H1 (cell line): ENCODE results near the gene GNAI2. TPM values are rescaled to one million over a fixed set of nuclear protein-coding genes. Genes with fewer than 3 reads are reported as not detected.
A peak's percentile ranks its signal among the peaks of the same experiment; 100 is the strongest.
"Not testable (repeated sequence)": the region's sequence is repeated elsewhere in the genome, so short reads cannot be mapped to it uniquely, and the experiment has no call there.

Experiments used
- CTCF ChIA-PET: fragments of 300-600 bp; sonication (Branson Sonifier 250); formaldehyde crosslinking; loops from one replicate; lab custom pipeline; 2021; ENCODE audit not compliant: partially characterized antibody; lab: Charles Lee
- POLR2A ChIA-PET: fragments of 300-600 bp; sonication (Branson Sonifier 250); formaldehyde crosslinking; loops from one replicate; lab custom pipeline; 2021; ENCODE audit warnings: inconsistent platforms; ENCODE audit not compliant: partially characterized antibody; lab: Charles Lee
- DNase-seq, 2 experiments: peaks; one replicate each; pipeline versions ENCODE4 v3.0.0 to v3.0.0-alpha.2; 2010 to 2022; ENCODE audit warnings: low spot score in 2 of 2, low read depth in 1 of 2, mixed read lengths in 1 of 2
- FAIRE-seq: peaks from 2 replicates; lab custom pipeline; 2011; peaks lifted over from hg19 to GRCh38; lab: Jason Lieb, UNC
- H2AFZ ChIP-seq: 2 replicates; pipeline ENCODE4 v1.8.1; 2012; ENCODE audit warnings: low read length, inconsistent platforms
- H2AK5ac ChIP-seq: 2 replicates; pipeline ENCODE4 v1.6.1; 2013; ENCODE audit warnings: low read depth, low read length
- H2BK120ac ChIP-seq: replicated peaks from 2 replicates; pipeline ENCODE3; 2013; ENCODE audit warnings: low read depth, low read length, inconsistent platforms
- H2BK12ac ChIP-seq: 2 replicates; pipeline ENCODE4 v1.6.1; 2013; ENCODE audit warnings: low read depth, low read length
- H2BK15ac ChIP-seq: 2 replicates; pipeline ENCODE4 v1.6.1; 2013; ENCODE audit warnings: low read length
- H2BK20ac ChIP-seq: 2 replicates; pipeline ENCODE4 v1.6.1; 2013; ENCODE audit warnings: low read length
- H2BK5ac ChIP-seq: 2 replicates; pipeline ENCODE4 v1.6.1; 2013; ENCODE audit warnings: low read depth, low read length
- H3K14ac ChIP-seq: 2 replicates; pipeline ENCODE4 v1.6.1; 2013; ENCODE audit warnings: inconsistent platforms; ENCODE audit not compliant: insufficient read length
- H3K18ac ChIP-seq: 2 replicates; pipeline ENCODE4 v1.6.1; 2013; ENCODE audit warnings: low read length; ENCODE audit errors: extremely low read depth
- H3K23ac ChIP-seq: 2 replicates; pipeline ENCODE4 v1.6.1; 2013; ENCODE audit warnings: inconsistent platforms; ENCODE audit not compliant: insufficient read length
- H3K23me2 ChIP-seq: 2 replicates; pipeline ENCODE4 v1.6.1; 2013; ENCODE audit warnings: low read depth, low read length
- H3K27ac ChIP-seq: 2 replicates; pipeline ENCODE4 v1.6.1; 2011; ENCODE audit warnings: low read depth, low read length, inconsistent platforms
- H3K27me3 ChIP-seq, 4 experiments: replicated peaks in 1 of 4; 1 replicate in 1 of 4; 2 replicates in 3 of 4; pipeline versions ENCODE4 v1.6.1 to v1.8.1; 2011 to 2013; ENCODE audit warnings: low read length in 3 of 4, mild to moderate bottlenecking in 3 of 4, inconsistent platforms in 2 of 4, mixed read lengths in 2 of 4, moderate library complexity in 1 of 4; ENCODE audit not compliant: control insufficient read depth in 3 of 4, insufficient read depth in 3 of 4; ENCODE audit errors: extremely low read depth in 1 of 4
- H3K36me3 ChIP-seq, 4 experiments: 2 replicates each; pipeline versions ENCODE4 v1.6.1 to v1.8.1; 2011 to 2013; ENCODE audit warnings: mild to moderate bottlenecking in 4 of 4, low read length in 3 of 4, moderate library complexity in 2 of 4, control low read depth in 1 of 4, inconsistent platforms in 1 of 4; ENCODE audit not compliant: insufficient read depth in 4 of 4, control insufficient read depth in 2 of 4
- H3K4ac ChIP-seq: replicated peaks from 2 replicates; pipeline ENCODE3; 2013; ENCODE audit warnings: low read length, low read depth, mixed read lengths, inconsistent platforms; ENCODE audit not compliant: insufficient read length
- H3K4me1 ChIP-seq, 4 experiments: replicated peaks in 1 of 4; 1 replicate in 1 of 4; 2 replicates in 3 of 4; pipeline versions ENCODE4 v1.6.1 to v1.8.1; 2011 to 2013; ENCODE audit warnings: low read length in 3 of 4, inconsistent platforms in 2 of 4, mixed read lengths in 1 of 4; ENCODE audit not compliant: insufficient read depth in 4 of 4, control insufficient read depth in 3 of 4
- H3K4me2 ChIP-seq, 2 experiments: 2 replicates each; pipeline versions ENCODE4 v1.6.1 to v1.8.1; 2011 to 2013; ENCODE audit warnings: low read depth in 2 of 2, low read length in 2 of 2, control low read depth in 1 of 2, inconsistent platforms in 1 of 2, mild to moderate bottlenecking in 1 of 2; ENCODE audit not compliant: insufficient read depth in 1 of 2
- H3K4me3 ChIP-seq, 4 experiments: fragments of 200-600, 300-600 bp in 1 of 4; sonication (generic), shearing (Covaris generic), sonication (Bioruptor Twin) in 1 of 4; 2 replicates each; pipeline versions ENCODE4 v1.5.1 to v1.8.1; 2011 to 2016; ENCODE audit warnings: low read length in 4 of 4, low read depth in 3 of 4, control low read depth in 2 of 4, inconsistent platforms in 2 of 4, mild to moderate bottlenecking in 2 of 4, mixed read lengths in 1 of 4, moderate library complexity in 1 of 4; ENCODE audit not compliant: insufficient read depth in 2 of 4; ENCODE audit errors: extremely low read depth in 1 of 4
- H3K56ac ChIP-seq: replicated peaks from 2 replicates; pipeline ENCODE3; 2013; ENCODE audit warnings: low read depth, mild to moderate bottlenecking, mixed read lengths, low read length, inconsistent platforms; ENCODE audit not compliant: insufficient read length
- H3K79me1 ChIP-seq: 2 replicates; pipeline ENCODE4 v1.6.1; 2013; ENCODE audit warnings: low read depth, low read length, control low read depth
- H3K79me2 ChIP-seq, 2 experiments: 2 replicates each; pipeline versions ENCODE4 v1.6.1 to v1.8.1; 2012 to 2013; ENCODE audit warnings: low read length in 2 of 2, mild to moderate bottlenecking in 2 of 2, inconsistent platforms in 1 of 2; ENCODE audit not compliant: insufficient read depth in 2 of 2, control insufficient read depth in 1 of 2
- H3K9ac ChIP-seq, 4 experiments: replicated peaks in 1 of 4; 1 replicate in 1 of 4; 2 replicates in 3 of 4; pipeline versions ENCODE4 v1.6.1 to v1.8.1; 2011 to 2013; ENCODE audit warnings: low read depth in 3 of 4, low read length in 3 of 4, control low read depth in 2 of 4, mild to moderate bottlenecking in 2 of 4, moderate library complexity in 2 of 4, inconsistent platforms in 1 of 4; ENCODE audit errors: extremely low read depth in 1 of 4
- H3K9me3 ChIP-seq, 2 experiments: 2 replicates each; pipeline versions ENCODE4 v1.6.1 to v1.8.1; 2012 to 2013; ENCODE audit warnings: mild to moderate bottlenecking in 2 of 2, moderate library complexity in 2 of 2, control low read depth in 1 of 2, inconsistent platforms in 1 of 2, low read depth in 1 of 2, low read length in 1 of 2, mixed read lengths in 1 of 2; ENCODE audit not compliant: insufficient read depth in 2 of 2
- H4K20me1 ChIP-seq, 2 experiments: replicated peaks in 1 of 2; 2 replicates each; pipeline versions ENCODE3 to v1.8.1; 2011 to 2013; ENCODE audit warnings: inconsistent platforms in 2 of 2, low read length in 2 of 2, mild to moderate bottlenecking in 1 of 2; ENCODE audit not compliant: insufficient read depth in 2 of 2, control insufficient read depth in 1 of 2
- H4K5ac ChIP-seq: 2 replicates; pipeline ENCODE4 v1.6.1; 2013; ENCODE audit warnings: low read length, low read depth, mixed read lengths, inconsistent platforms; ENCODE audit not compliant: insufficient read length
- H4K8ac ChIP-seq: 2 replicates; pipeline ENCODE4 v1.8.0; 2013; ENCODE audit warnings: mild to moderate bottlenecking, moderate library complexity, low read length, inconsistent platforms; ENCODE audit not compliant: insufficient read depth; ENCODE audit errors: extremely low read depth
- H4K91ac ChIP-seq: replicated peaks from 2 replicates; pipeline ENCODE3; 2013; ENCODE audit warnings: low read length, mixed read lengths, inconsistent platforms; ENCODE audit not compliant: insufficient read length
- WGBS, 2 experiments: shearing (Covaris generic) in 1 of 2; methylation state at CpG; one replicate each; pipeline versions ENCODE4 v1.1.6 to v1.1.7; 2013 to 2015; ENCODE audit warnings: low lambda C conversion rate in 2 of 2, mixed read lengths in 2 of 2, inconsistent platforms in 1 of 2, low coverage in 1 of 2, missing lambda C conversion rate in 1 of 2; ENCODE audit not compliant: insufficient replicate concordance in 2 of 2, insufficient coverage in 1 of 2, insufficient read length in 1 of 2; ENCODE audit errors: extremely low coverage in 1 of 2, missing lambda C conversion rate in 1 of 2; 5-methylcytosine and 5-hydroxymethylcytosine counted together
- polyA plus RNA-seq, 7 experiments: library from polyadenylated mRNA; depleted of rRNA in 3 of 7; stranded (reverse) in 5 of 7; unstranded in 2 of 7; fragments of >200 nt in 5 of 7; fragments of 200-250 nt in 2 of 7; gene quantifications; 1 replicate in 5 of 7; 2 replicates in 1 of 7; 4 replicates in 1 of 7; pipeline versions ENCODE4 v1.2.1 to v1.2.3, GENCODE V29; 2011 to 2013; ENCODE audit warnings: missing spikeins in 2 of 7, mixed read lengths in 2 of 7
- total RNA-seq: library from RNA; stranded (reverse); fragmentation: NEBNext Ultra II Directional; extraction: Animal tissue kit (Norgen Biotek cat#: 25700); gene quantifications from 2 replicates; pipeline ENCODE4 v1.2.1, GENCODE V29; 2021

The GNAI2 gene
- total and polyA plus RNA-seq, 2 of the 8 experiments (the other 6 are each of a cell fraction or from before 2014, with no cell fraction given): 168 to 539 TPM

DNA sequence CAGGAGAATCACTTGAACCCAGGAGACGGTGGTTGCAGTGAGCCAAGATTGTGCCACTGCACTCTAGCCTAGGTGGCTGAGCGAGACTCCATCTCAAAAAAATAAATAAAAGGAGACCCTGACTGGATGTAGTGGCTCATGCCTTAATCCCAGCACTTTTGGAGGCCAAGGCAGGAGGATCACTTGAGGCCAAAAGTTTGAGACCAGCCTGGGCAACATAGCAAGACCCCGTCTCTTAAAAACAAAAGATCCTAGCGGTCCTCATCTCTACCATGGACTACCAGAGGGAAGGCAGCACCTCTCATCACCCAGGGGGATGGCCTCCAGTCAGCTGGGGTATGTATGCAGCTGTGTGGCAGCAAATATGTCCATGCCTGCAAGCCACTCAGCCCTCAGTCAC is 26.2 kb downstream of the GNAI2 start:
- not testable (repeated sequence) for H4K8ac ChIP-seq, H3K56ac ChIP-seq, H3K23me2 ChIP-seq, H3K79me1 ChIP-seq, H3K14ac ChIP-seq, H2BK5ac ChIP-seq, H2AFZ ChIP-seq, H3K27ac ChIP-seq, H3K27me3 ChIP-seq, H3K23ac ChIP-seq, H3K9ac ChIP-seq, H4K5ac ChIP-seq, H3K4me3 ChIP-seq, H3K18ac ChIP-seq, DNase-seq, H2BK15ac ChIP-seq, H3K4me2 ChIP-seq, H3K4ac ChIP-seq, H3K79me2 ChIP-seq, H2BK120ac ChIP-seq, FAIRE-seq, H3K9me3 ChIP-seq, H4K20me1 ChIP-seq
- peak overlapping the region; percentile 79; the same call in 1 of the 2 replicates for H2AK5ac ChIP-seq
- H2BK20ac ChIP-seq: 0 out of 2 replicates have a peak overlapping the region, but pooled peaks have one; percentile 83
- whole genome bisulfite sequencing, 2 experiments: 97% methylated on average over 4 of the region's 4 CpGs; no CpG with 5 or more reads in 1 of the 2 experiments
- POLR2A ChIA-PET: interaction anchor here (1.4 to 4.3 kb wide), 3 partner anchors 13 to 37 kb away, joined by 3 to 22 read pairs (median 3); partner anchors contain the start of genes HYAL3 and NAA80
- CTCF ChIA-PET: interaction anchor here (0.8 to 53.5 kb wide), 6 partner anchors 7 to 69 kb away, joined by 3 to 2149 read pairs (median 138); partner anchors contain the start of genes GNAI2, GNAT1, HYAL2 and LSMEM2
- peaks cover 3 to 11% (median 7%) of the 10 kb centered on the region in 4 experiments; a peak in 6 of 8 replicates for H3K36me3 ChIP-seq
- 0 out of 2 replicates have a peak overlapping the region, but pooled peaks have one; percentile 22 for H2BK12ac ChIP-seq
- H4K91ac ChIP-seq: peak overlapping the region; percentile 20
- H3K4me1 ChIP-seq: peaks cover 0 to 43% (median 33%) of the 10 kb centered on the region in 4 experiments; a peak in 6 of 7 replicates
